HL-60 (cell line): Measurements from ENCODE around the gene RGP1.

Experiments
- DNase-seq, 2 experiments: peaks; one replicate each; pipeline ENCODE4 v3.0.0-alpha.2; 2010 to 2020; ENCODE audit warnings: low read depth in 1 of 2, low spot score in 1 of 2
- H3K27ac ChIP-seq: fragments of 250-450 bp; sonication (Bioruptor Pico); replicated peaks from 2 replicates; pipeline ENCODE4 v1.5.1; 2020; ENCODE audit warnings: mild to moderate bottlenecking, moderate library complexity
- H3K27me3 ChIP-seq: fragments of 250-450 bp; sonication (Bioruptor Pico); 2 replicates; pipeline ENCODE4 v1.5.1; 2021; ENCODE audit warnings: mild to moderate bottlenecking, moderate library complexity; ENCODE audit not compliant: insufficient read depth, poor library complexity, severe bottlenecking
- H3K4me3 ChIP-seq: replicated peaks from 2 replicates; pipeline ENCODE4 v1.5.1; 2011; ENCODE audit warnings: mild to moderate bottlenecking, control low read depth, low read length; ENCODE audit not compliant: insufficient read depth
- GABPA ChIP-seq: IDR thresholded peaks from 2 replicates; pipeline ENCODE4 v1.6.1; 2012; ENCODE audit warnings: low read depth
- POLR2AphosphoS5 ChIP-seq: IDR thresholded peaks from 2 replicates; pipeline ENCODE4 v1.6.1; 2012; ENCODE audit warnings: low read depth
- SPI1 ChIP-seq: IDR thresholded peaks from 2 replicates; pipeline ENCODE4 v1.6.1; 2012; ENCODE audit warnings: low read depth, mild to moderate bottlenecking, borderline replicate concordance
- TF ChIP-seq, protein P1 (sequence below): IDR thresholded peaks from 2 replicates; pipeline ENCODE4 v1.6.1; 2012; ENCODE audit warnings: low read depth; ENCODE audit not compliant: insufficient replicate concordance
- TF ChIP-seq, protein P2 (sequence below): IDR thresholded peaks from one replicate; pipeline ENCODE4 v1.5.1; 2011; ENCODE audit warnings: low read length, control low read depth, inconsistent platforms; ENCODE audit not compliant: insufficient read depth

Gene RGP1

DNA sequence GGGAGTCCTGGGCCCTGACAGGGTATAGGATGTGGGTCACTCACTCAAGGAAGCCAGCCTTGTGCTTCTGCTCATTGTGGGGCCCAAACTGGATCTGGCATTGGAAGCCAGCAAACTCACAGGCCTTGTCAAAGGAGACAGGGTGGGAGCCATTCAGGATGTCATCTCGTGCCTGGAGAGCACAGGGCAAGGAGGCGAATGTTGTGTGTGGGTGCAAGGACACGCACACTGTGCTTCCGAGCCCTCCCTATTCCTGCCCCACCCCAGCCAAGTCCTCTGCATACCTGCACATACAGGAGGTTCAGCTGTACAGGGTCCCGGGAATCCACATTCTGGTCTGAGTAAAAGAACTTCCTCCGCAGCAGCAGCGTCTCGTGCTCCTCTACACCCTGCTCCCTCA, 25.2 kb upstream of the RGP1 start:
- no peak overlapping the region for H3K4me3 ChIP-seq
- TF ChIP-seq GABPA (no peak), POLR2AphosphoS5 (no peak), SPI1 (no peak)
- TF ChIP-seq, protein P1, sequence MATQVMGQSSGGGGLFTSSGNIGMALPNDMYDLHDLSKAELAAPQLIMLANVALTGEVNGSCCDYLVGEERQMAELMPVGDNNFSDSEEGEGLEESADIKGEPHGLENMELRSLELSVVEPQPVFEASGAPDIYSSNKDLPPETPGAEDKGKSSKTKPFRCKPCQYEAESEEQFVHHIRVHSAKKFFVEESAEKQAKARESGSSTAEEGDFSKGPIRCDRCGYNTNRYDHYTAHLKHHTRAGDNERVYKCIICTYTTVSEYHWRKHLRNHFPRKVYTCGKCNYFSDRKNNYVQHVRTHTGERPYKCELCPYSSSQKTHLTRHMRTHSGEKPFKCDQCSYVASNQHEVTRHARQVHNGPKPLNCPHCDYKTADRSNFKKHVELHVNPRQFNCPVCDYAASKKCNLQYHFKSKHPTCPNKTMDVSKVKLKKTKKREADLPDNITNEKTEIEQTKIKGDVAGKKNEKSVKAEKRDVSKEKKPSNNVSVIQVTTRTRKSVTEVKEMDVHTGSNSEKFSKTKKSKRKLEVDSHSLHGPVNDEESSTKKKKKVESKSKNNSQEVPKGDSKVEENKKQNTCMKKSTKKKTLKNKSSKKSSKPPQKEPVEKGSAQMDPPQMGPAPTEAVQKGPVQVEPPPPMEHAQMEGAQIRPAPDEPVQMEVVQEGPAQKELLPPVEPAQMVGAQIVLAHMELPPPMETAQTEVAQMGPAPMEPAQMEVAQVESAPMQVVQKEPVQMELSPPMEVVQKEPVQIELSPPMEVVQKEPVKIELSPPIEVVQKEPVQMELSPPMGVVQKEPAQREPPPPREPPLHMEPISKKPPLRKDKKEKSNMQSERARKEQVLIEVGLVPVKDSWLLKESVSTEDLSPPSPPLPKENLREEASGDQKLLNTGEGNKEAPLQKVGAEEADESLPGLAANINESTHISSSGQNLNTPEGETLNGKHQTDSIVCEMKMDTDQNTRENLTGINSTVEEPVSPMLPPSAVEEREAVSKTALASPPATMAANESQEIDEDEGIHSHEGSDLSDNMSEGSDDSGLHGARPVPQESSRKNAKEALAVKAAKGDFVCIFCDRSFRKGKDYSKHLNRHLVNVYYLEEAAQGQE, result no peak
- TF ChIP-seq, protein P2, sequence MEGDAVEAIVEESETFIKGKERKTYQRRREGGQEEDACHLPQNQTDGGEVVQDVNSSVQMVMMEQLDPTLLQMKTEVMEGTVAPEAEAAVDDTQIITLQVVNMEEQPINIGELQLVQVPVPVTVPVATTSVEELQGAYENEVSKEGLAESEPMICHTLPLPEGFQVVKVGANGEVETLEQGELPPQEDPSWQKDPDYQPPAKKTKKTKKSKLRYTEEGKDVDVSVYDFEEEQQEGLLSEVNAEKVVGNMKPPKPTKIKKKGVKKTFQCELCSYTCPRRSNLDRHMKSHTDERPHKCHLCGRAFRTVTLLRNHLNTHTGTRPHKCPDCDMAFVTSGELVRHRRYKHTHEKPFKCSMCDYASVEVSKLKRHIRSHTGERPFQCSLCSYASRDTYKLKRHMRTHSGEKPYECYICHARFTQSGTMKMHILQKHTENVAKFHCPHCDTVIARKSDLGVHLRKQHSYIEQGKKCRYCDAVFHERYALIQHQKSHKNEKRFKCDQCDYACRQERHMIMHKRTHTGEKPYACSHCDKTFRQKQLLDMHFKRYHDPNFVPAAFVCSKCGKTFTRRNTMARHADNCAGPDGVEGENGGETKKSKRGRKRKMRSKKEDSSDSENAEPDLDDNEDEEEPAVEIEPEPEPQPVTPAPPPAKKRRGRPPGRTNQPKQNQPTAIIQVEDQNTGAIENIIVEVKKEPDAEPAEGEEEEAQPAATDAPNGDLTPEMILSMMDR, result no peak
- H3K27me3 ChIP-seq, result no peaks in the 10 kb centered on the region
- no peak overlapping the region for H3K27ac ChIP-seq
- DNase-seq, result no peak

- no peak overlapping the region for H3K4me3 ChIP-seq
- no peak for DNase-seq
- TF ChIP-seq, protein P1, result no peak
- TF ChIP-seq SPI1 (no peak), POLR2AphosphoS5 (no peak), GABPA (no peak)
- TF ChIP-seq, protein P2, result no peak
- H3K27me3 ChIP-seq, result no peaks in the 10 kb centered on the region
- H3K27ac ChIP-seq, result no peak overlapping the region
Measured at GRCh38 chr9:35725362-35725761, 23.7 kb upstream of the RGP1 start.

DNA sequence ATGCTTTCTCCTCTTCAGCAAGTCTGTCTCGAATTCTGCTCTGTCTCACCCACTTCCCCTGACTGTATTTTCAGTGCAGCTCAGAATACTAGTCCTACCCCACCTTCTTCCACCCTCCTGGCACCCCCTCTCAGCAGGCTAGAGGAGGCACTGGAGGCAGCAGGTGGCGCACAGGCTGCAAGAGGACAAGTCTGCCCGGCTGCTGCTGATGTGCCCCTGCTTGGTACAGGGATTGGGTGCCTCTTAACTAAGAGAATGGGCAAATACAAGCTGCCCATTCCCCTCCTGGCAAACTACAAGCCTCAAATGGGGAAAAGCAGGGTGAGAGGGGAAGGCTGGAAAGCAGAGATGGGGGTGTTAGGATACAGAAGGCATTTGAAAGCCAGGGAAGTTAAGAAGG, 22.2 kb upstream of the RGP1 start:
- DNase-seq, result peak in 1 of 2 experiments; percentile 56
- no peak for TF ChIP-seq SPI1
- TF ChIP-seq, protein P1, result no peak
- TF ChIP-seq GABPA, result no peak
- TF ChIP-seq, protein P2, result peak; percentile 2
- peak overlapping the region; percentile 16 for H3K27ac ChIP-seq
- no peaks in the 10 kb centered on the region for H3K27me3 ChIP-seq
- H3K4me3 ChIP-seq, result no peak overlapping the region
